Kidney tubule cell (primary cell): ENCODE data around the gene ANGEL2.
A peak's percentile ranks its signal among the peaks of the same experiment; 100 is the strongest.
"Not testable (repeated sequence)": the region's sequence is repeated elsewhere in the genome, so short reads cannot be mapped to it uniquely, and the experiment has no call there.

Source experiments
- DNase-seq: peaks from one replicate; pipeline ENCODE4 v3.0.0-alpha.2; 2018; ENCODE audit warnings: low spot score

The ANGEL2 gene, protein sequence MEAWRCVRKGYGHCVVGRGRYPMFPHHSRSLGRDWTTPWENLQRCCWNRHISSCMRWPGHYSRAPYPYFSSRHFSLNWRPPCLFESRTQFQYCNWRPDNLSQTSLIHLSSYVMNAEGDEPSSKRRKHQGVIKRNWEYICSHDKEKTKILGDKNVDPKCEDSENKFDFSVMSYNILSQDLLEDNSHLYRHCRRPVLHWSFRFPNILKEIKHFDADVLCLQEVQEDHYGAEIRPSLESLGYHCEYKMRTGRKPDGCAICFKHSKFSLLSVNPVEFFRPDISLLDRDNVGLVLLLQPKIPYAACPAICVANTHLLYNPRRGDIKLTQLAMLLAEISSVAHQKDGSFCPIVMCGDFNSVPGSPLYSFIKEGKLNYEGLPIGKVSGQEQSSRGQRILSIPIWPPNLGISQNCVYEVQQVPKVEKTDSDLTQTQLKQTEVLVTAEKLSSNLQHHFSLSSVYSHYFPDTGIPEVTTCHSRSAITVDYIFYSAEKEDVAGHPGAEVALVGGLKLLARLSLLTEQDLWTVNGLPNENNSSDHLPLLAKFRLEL

GRCh38 chr1:213015099-213016050 is at the start of gene ANGEL2:
TSS of gene ANGEL2 (minus strand) at chr1:213015867. CDS start at chr1:213015671, 196 bp downstream.
- DNase-seq, result peak; percentile 98

DNA sequence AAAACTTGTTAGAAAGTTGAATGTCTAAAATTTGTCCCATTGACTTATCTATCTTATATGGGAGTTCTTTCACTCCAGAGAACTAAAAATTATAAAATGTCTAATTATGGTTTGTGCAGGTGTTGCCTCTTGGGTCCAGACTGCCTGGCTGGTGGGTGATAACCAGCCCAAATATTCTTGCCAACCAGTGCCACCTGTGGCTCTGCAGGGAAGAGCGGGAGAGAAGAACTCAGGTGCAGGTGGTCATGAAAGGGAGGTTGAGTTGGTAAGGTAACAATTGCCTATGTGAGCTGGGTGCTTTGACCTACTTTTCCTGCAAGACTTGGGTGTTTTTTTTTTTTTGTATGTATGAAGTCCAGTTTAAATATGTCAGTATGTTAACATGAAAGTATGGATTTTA is 45.6 kb upstream of the ANGEL2 start:
- no peak for DNase-seq

GRCh38 chr1:213060836-213061235 is 45.2 kb upstream of the ANGEL2 start:
- no peak for DNase-seq

DNA sequence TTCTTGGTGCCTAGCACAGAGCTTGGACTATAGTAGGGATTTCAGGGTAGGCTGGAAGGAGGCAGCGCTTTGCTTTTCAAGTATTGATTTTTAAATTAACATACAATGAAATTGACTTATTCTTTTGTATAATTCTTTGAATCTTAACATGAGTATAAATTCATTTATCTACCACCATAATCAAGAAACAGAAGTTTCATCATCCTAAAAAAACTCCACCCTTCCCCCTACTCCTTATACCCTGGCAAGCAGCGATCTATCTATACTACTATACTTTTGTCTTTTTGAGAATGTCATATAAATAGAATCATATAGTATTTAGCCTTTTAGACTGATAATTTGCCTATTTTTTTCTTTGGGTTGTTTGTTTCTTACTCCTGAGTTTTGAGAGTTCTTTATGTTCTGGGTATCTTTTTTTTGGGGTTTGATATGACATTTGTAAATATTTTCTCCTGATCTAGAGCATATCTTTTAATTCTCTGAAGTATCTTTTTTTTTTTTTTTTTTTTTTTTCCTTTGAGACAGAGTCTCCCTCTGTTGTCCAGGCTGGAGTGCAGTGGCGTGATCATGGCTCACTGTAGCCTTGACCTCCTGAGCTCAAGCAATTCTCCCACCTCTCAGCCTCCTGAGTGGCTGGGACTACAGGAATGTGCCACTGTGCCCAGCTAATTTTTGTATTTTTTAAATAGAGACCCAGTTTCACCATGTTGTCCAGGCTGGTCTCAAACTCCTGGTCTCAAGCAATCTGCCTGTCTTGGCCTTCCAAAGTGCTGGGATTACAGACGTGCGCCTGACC is 41.8 kb upstream of the ANGEL2 start:
- DNase-seq, result no peak

DNA sequence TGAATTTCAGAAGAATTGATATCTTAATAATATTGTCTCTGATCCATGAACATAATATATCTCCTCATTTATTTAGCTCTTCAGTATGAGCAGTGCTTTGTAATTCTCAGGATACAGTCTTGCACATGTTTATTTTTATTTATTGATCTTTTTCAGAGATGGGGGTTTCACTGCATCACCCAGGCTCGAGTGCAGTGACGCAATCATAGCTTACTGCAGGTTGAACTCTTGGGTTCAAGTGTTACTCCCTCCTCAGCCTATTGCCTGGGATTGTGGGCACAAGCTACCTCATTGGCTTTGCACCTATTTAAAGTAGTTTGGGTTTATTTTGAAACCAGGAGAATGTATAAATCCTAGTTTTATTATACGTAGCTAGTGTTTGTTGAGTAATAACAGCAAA is 40.1 kb upstream of the ANGEL2 start:
- DNase-seq, result no peak

GRCh38 chr1:213054733-213055591 is 39.3 kb upstream of the ANGEL2 start:
- no peak for DNase-seq

- no peak for DNase-seq
Measured at GRCh38 chr1:213054142-213054541, 38.5 kb upstream of the ANGEL2 start.

- no peak for DNase-seq
Measured at GRCh38 chr1:213053455-213053854, 37.8 kb upstream of the ANGEL2 start.

GRCh38 chr1:213051881-213052202 is 36.2 kb upstream of the ANGEL2 start:
- DNase-seq, result no peak

GRCh38 chr1:213051127-213051880 is 35.6 kb upstream of the ANGEL2 start, which contains the start of gene RPS6KC1:
TSS of gene RPS6KC1 (plus strand) at chr1:213051241. CDS start at chr1:213051405, 164 bp downstream.
- peak; percentile 86 for DNase-seq

DNA sequence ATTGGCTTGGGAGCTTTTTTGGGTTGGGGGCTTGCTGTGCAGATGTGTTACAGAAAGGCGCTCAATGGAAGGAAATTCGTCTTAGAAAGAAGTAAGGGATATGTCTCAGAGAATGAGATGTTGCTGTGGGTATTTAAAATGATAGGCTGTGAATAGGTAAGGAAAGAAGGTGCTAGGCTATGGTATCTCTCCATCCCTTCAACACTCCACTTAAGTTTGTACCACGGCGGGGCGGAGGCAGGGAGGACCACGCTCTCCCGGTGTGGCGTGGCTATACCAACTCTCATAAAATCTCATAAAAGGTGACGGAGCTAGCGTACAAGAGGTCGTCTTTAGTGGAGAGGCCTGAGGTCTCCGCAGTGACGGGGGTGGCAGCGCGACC is 35.1 kb upstream of the ANGEL2 start:
- DNase-seq, result no peak

GRCh38 chr1:213049232-213049631 is 33.6 kb upstream of the ANGEL2 start:
- DNase-seq, result no peak

DNA sequence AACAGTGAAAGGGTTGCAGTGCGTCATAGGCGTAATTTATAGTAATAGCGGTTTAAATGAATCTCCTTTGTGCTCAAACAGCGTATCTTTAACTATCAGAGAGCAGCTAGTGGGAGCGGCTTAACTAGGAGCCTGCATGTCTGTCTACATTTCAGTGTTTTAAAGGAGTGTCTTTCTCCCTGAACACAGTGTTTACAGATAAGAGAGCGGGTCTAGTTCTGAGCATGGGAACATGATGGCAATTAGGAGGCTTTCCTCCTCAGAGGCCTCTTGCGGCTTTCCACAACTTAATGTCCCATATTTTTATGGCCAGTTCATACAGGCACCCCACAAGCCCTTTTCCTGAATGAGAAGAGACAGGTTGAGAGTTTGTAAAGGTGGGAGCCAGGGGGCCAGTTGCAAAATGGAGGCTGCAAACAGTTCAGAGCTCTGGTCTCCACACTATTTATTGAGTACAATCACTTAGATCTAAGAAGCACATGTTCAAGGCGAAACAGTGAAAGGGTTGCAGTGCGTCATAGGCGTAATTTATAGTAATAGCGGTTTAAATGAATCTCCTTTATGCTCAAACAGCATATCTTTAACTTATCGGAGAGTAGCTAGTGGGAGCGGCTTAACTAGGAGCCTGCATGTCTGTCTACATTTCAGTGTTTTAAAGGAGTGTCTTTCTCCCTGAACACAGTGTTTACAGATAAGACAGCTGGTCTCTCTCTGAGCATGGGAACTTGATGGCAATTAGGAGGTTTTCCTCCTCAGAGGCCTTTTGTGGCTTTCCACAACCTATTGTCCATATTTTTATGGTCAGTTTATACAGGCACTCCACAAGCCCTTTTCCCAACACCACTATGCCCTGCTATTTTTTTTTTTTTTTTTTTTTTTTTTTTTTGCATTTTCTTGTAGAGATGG is 29.9 kb upstream of the ANGEL2 start:
- not testable (repeated sequence) for DNase-seq

GRCh38 chr1:213041443-213041842 is 25.8 kb upstream of the ANGEL2 start:
- peak; percentile 18 for DNase-seq

DNA sequence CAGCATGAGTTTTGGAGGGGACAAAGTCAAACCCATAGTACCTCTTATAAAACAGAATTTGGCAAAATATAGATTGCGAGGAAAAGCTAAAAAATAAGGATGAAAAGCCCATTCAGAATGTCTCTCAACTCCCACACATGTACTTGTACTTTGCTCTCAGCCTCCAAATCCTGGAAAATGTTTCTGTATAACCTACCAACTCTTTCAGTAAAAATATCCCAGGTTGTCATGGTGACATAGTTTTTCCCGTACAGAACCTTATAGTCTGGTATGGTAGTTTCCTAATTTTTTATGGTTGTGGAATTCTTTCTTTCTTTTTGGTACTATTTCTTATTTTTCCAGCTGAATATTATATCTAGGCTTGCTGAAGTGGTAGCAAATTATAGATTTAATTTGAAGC is 19.9 kb upstream of the ANGEL2 start:
- DNase-seq, result no peak

GRCh38 chr1:213034713-213035112 is 19.0 kb upstream of the ANGEL2 start:
- no peak for DNase-seq

DNA sequence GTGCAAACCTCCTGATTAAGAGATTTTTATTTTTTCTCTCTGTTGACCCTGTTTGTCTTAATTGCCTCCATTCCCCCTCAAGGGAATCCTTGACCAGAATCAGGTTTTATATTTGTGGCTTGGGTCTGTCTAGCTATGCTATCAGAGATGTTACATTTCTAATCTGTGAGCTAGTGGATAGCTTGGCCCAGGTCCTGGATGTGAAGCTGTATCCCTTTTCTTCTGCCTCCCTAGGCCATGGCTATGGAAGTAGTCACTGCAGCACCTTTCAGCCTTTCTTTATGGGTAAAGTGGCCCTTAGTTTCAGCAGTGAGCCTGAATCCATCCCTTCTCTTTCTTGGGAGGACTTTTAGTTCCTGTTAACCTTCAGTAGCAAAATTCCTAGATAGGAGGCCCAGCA is 17.0 kb upstream of the ANGEL2 start:
- DNase-seq, result no peak

GRCh38 chr1:213027024-213027423 is 11.4 kb upstream of the ANGEL2 start:
- not testable (repeated sequence) for DNase-seq

GRCh38 chr1:213020016-213020415 is 4.3 kb upstream of the ANGEL2 start:
- no peak for DNase-seq
